Measurements from ENCODE around the gene MYO9A.

The MYO9A gene

DNA sequence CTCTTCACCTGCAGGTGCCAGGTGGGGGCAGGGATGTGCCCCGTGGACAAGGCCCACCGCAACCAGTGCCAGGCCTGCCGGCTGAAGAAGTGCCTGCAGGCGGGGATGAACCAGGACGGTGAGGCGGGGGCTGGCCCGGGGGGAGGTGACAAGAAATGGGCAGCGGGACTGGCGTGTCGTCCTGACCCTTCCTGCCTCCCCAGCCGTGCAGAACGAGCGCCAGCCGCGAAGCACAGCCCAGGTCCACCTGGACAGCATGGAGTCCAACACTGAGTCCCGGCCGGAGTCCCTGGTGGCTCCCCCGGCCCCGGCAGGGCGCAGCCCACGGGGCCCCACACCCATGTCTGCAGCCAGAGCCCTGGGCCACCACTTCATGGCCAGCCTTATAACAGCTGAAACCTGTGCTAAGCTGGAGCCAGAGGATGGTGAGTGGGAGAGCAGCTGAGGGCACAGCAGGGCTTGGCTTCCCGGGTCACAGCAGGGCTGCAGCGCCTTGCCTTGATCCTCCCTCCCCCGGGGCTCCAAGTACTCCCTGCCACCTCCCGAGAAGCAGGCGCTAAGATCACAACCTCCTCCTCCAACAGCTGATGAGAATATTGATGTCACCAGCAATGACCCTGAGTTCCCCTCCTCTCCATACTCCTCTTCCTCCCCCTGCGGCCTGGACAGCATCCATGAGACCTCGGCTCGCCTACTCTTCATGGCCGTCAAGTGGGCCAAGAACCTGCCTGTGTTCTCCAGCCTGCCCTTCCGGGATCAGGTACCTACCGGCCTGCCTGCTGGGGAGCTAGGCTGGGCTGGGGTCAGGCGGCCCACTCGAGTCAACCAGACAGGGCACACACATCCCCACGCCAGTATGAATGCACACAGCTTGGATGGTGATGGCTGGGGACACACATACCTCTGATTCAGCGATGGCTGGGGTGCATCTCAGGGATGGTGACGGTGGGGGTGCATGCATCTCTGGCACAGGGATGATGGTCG is 305.9 kb downstream of the MYO9A start:
- Histone ChIP-seq H3K27me3 (no peaks in the 10 kb centered on the region), H3K9me3 (no peaks in the 10 kb centered on the region), H3K36me3 (no peaks in the 10 kb centered on the region), H3K4me3 (ENCODE audit: low read depth, low read length) (no peak overlapping the region), H3K4me1 (peaks cover 11% of the 10 kb centered on the region)
- DNase-seq, result no peak
- TF ChIP-seq, protein P1, sequence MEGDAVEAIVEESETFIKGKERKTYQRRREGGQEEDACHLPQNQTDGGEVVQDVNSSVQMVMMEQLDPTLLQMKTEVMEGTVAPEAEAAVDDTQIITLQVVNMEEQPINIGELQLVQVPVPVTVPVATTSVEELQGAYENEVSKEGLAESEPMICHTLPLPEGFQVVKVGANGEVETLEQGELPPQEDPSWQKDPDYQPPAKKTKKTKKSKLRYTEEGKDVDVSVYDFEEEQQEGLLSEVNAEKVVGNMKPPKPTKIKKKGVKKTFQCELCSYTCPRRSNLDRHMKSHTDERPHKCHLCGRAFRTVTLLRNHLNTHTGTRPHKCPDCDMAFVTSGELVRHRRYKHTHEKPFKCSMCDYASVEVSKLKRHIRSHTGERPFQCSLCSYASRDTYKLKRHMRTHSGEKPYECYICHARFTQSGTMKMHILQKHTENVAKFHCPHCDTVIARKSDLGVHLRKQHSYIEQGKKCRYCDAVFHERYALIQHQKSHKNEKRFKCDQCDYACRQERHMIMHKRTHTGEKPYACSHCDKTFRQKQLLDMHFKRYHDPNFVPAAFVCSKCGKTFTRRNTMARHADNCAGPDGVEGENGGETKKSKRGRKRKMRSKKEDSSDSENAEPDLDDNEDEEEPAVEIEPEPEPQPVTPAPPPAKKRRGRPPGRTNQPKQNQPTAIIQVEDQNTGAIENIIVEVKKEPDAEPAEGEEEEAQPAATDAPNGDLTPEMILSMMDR (IDR thresholded peaks at IDR 0.05; ENCODE audit: low read depth, low read length), result no peak

DNA sequence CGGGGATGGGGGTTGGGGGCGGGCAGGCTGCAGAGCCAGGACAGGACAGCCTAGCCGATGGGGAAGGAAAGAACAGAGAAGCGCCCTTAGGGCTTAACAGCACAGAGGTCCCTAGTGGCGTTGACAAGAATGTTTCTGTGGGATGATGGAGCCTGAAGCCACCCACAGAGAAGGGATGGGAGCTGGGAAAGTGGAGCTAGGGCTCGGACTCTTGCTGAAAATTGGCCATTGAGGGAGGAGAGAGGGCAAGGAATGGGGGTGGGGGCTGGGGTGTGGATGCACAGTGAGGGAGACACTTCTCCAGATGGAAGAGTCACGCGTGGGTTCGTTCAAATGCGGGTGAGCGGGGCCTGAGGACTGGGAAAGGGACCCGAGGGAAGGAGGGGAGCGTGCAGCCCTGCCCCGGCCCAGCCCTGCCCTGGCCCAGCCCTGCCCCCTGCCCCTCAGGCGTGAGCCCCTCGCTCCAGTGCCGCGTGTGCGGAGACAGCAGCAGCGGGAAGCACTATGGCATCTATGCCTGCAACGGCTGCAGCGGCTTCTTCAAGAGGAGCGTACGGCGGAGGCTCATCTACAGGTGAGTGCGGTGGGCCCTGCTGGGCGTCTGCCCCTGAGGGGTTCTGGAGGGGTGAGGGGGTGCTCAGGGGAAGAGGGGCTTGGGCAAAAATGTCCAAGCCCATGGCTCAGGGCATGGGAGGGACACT is 306.8 kb downstream of the MYO9A start:
- Histone ChIP-seq H3K4me3 (ENCODE audit: low read depth, low read length) (no peak overlapping the region), H3K9me3 (no peaks in the 10 kb centered on the region), H3K36me3 (no peaks in the 10 kb centered on the region), H3K27me3 (no peaks in the 10 kb centered on the region), H3K4me1 (peaks cover 19% of the 10 kb centered on the region)
- TF ChIP-seq, protein P1 (IDR thresholded peaks at IDR 0.05; ENCODE audit: low read depth, low read length), result no peak
- DNase-seq, result no peak

DNA sequence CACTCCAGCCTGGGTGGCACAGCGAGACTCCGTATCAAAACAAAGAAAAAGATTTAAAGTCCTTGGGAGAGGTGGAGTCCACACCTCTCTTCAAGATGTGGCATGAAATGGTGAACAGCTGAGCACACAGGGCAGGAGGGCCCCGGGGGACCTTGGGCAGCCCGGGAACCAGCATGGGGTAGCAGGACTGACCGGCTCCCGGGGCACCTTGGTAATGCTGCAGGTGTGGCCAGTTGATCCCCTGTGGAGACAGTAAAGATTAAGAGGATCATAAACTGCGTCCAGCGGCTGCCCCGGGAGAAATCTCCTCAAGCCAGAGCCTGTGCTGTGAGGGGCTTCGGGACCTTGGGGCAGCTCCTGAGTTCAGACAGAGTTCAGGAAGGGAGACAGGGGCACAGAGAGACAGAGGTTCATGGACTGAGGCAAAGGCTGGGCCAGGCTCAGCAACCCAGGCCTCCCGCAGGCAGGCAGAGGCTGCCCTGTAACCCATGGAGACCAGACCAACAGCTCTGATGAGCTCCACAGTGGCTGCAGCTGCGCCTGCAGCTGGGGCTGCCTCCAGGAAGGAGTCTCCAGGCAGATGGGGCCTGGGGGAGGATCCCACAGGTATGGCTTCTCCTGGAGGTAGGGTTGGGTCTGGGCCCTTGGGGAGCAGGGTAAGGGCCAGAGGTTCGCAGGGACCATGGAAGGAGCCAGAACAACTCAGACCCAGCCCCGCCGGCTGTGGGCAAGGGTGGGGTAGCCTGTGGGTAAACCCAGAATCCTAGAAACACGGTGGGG is 307.5 kb downstream of the MYO9A start, which contains the start of gene NR2E3:
Gene NR2E3 (plus strand): TSS at position 299 of the 780 bp plus-strand sequence. CDS start 190 bp downstream, at position 489.
- H3K4me3 ChIP-seq (ENCODE audit: low read depth, low read length), result no peak within 1 kb of the TSS
- H3K4me1 ChIP-seq, result peaks cover 21% of the 10 kb centered on the region
- H3K27me3 ChIP-seq, result no peaks in the 10 kb centered on the region
- no peaks in the 10 kb centered on the region for H3K9me3 ChIP-seq
- TF ChIP-seq, protein P1 (IDR thresholded peaks at IDR 0.05; ENCODE audit: low read depth, low read length), result no peak
- no peak for DNase-seq
- H3K36me3 ChIP-seq, result no peaks in the 10 kb centered on the region

DNA sequence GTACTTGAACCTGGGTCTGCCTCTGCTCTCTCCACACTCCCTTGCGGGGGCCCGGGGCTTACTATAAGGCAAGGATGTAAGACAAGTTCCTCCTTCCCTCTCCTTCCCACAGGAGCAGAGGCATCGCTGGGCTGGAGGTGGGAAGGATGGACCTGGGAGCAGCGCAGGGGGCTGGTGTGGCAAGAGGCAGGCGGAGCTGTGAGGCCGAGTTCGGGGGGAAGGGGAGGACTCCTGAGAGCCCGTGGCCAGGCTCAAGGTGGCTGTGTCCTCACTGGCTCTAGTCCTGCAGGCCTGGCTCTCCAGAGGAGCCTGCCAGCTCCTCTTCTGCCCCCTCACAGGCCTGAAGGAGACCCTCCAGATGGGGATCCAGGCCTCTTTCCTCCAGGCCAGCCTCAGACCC is 308.6 kb downstream of the MYO9A start:
- Histone ChIP-seq H3K4me1 (peaks cover 29% of the 10 kb centered on the region), H3K27me3 (no peaks in the 10 kb centered on the region), H3K36me3 (no peaks in the 10 kb centered on the region), H3K4me3 (ENCODE audit: low read depth, low read length) (no peak overlapping the region), H3K9me3 (no peaks in the 10 kb centered on the region)
- TF ChIP-seq, protein P1 (IDR thresholded peaks at IDR 0.05; ENCODE audit: low read depth, low read length), result no peak
- DNase-seq, result no peak

DNA sequence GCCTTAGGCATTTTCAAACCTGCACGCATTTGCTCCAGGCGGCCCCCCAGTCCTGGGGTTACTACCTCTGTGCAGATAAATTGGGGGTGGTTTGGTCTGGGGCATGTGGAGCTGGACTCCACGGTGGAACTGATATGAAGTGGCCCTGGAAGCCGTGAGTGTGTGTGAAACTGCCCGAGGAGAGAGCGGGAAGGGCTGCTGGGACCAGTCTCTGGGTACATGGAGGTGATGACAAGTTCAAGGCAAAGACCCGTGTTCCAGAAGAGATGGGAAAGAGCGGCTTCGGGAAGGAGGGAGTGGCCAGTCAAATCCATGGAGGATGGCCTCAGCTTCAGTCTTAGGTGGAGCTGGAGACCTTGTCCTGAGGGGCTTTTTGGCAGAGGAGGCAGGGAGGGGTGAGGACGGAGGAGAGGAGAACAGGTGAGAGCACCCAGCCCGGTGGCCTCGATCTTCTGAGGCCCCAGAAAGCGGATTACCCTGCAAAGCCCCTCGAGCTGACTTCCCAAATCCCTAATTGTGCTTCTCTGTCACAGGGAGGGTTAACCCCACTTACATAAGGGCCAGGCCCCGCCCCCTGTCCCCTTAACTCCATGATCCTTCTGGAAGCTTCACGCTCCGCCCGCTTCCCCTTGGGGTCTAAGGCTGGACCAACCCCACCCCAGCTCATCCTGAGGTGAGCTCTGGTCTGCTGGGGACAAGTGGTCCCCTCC is 309.5 kb downstream of the MYO9A start:
- H3K4me1 ChIP-seq, result peaks cover 31% of the 10 kb centered on the region
- TF ChIP-seq, protein P1 (IDR thresholded peaks at IDR 0.05; ENCODE audit: low read depth, low read length), result no peak
- H3K4me3 ChIP-seq (ENCODE audit: low read depth, low read length), result no peak overlapping the region
- no peak for DNase-seq
- H3K9me3 ChIP-seq, result no peaks in the 10 kb centered on the region
- no peaks in the 10 kb centered on the region for H3K27me3 ChIP-seq
- no peaks in the 10 kb centered on the region for H3K36me3 ChIP-seq
